ENCODE results near the gene AP3B1.

DNA sequence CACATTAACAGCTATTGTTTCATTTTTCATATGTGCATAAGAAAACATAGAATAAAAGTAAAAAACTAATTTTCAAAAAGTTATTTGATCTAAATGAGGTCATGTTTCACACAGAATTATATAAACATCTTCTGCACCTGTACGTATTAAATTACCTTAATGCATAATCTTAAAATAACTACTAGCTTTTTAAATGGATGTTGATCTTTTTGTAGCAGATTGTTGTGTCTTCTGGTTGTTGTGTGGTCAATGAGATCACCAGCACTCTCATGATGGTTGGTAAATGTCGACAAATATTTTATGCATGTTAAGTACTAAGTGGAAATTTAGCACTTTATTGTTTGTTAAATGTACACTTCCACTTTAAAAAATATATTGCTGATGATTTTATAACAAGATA is 162.0 kb downstream of the AP3B1 start:
- no peak for TF ChIP-seq POLR2A (IDR thresholded peaks at IDR 0.05)
- TF ChIP-seq, protein P1, sequence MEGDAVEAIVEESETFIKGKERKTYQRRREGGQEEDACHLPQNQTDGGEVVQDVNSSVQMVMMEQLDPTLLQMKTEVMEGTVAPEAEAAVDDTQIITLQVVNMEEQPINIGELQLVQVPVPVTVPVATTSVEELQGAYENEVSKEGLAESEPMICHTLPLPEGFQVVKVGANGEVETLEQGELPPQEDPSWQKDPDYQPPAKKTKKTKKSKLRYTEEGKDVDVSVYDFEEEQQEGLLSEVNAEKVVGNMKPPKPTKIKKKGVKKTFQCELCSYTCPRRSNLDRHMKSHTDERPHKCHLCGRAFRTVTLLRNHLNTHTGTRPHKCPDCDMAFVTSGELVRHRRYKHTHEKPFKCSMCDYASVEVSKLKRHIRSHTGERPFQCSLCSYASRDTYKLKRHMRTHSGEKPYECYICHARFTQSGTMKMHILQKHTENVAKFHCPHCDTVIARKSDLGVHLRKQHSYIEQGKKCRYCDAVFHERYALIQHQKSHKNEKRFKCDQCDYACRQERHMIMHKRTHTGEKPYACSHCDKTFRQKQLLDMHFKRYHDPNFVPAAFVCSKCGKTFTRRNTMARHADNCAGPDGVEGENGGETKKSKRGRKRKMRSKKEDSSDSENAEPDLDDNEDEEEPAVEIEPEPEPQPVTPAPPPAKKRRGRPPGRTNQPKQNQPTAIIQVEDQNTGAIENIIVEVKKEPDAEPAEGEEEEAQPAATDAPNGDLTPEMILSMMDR (IDR thresholded peaks at IDR 0.05) = no peak
